ENCODE results near the gene APOO. TPM values are rescaled to one million over a fixed set of nuclear protein-coding genes. Genes with fewer than 3 reads are reported as not detected.

The APOO gene
- total RNA-seq, 1 experiment from 2014 or later, result 34.5 TPM

- peak; percentile 37; the same call in 1 of the 2 replicates for ATAC-seq
Measured at GRCh38 chrX:23900220-23900797, 7.4 kb downstream of the APOO start.

GRCh38 chrX:23898412-23898959, 9.3 kb downstream of the APOO start:
- intact Hi-C loops (cut with micrococcal nuclease), result no loop called here
- Histone ChIP-seq H3K4me3 (replicated peaks in 1 of 2; ENCODE audit: low read depth in 1 of 2, low read length in 2 of 2) (no peak overlapping the region), H3K9me2 (ENCODE audit: insufficient read depth) (no peaks in the 10 kb centered on the region), H3K9me3 (ENCODE audit: control insufficient read depth in 1 of 2, insufficient read depth in 1 of 2, low read depth in 1 of 2, low read length in 2 of 2) (no peaks in the 10 kb centered on the region), H3K79me2 (ENCODE audit: insufficient read depth, low read length) (peaks cover 7% of the 10 kb centered on the region; the same call in 1 of the 2 replicates), H3K4me1 (ENCODE audit: control insufficient read depth in 1 of 2, insufficient read depth in 2 of 2, low read length in 2 of 2) (peaks cover 55 to 56% of the 10 kb centered on the region in 2 experiments), H3K36me3 (ENCODE audit: control insufficient read depth in 1 of 2, insufficient read depth in 2 of 2, low read length in 2 of 2) (no peaks in the 10 kb centered on the region), H4K20me1 (ENCODE audit: insufficient read depth) (no peaks in the 10 kb centered on the region), H2AFZ (ENCODE audit: low read depth, low read length, poor library complexity, severe bottlenecking) (no peak overlapping the region), H3K9ac (ENCODE audit: low read length) (0 out of 2 replicates have a peak overlapping the region, but pooled peaks have one; percentile 0), H3K4me2 (ENCODE audit: low read length) (peak overlapping the region; percentile 62; the same call in 1 of the 2 replicates), H3K27ac (ENCODE audit: low read depth, low read length) (peak overlapping the region; percentile 32; the same call in 1 of the 2 replicates), H3K27me3 (ENCODE audit: insufficient read depth, low read length) (no peaks in the 10 kb centered on the region)
- DNase-seq (ENCODE audit: low read depth, low spot score) (no peak), ATAC-seq (no peak)
- ChIA-PET RAD21 (ENCODE audit: low non-redundant PET in 1 of 2, low total read pairs in 2 of 2, uncharacterized antibody in 2 of 2, unreplicated experiment in 2 of 2) (no interaction called here), CTCF (interaction anchor here (0.8 kb wide), 1 partner anchor 204 kb away, joined by 3 read pairs; no protein-coding TSS in a partner anchor), POLR2A (interaction anchor here (1.0 kb wide), 1 partner anchor 115 kb away, joined by 5 read pairs; the partner anchor contains the start of gene SAT1)
- no TSS peak for BruUV-seq (replicated peaks)
- no peak for TF ChIP-seq EZH2phosphoT487 (IDR thresholded peaks at IDR 0.05; ENCODE audit: borderline replicate concordance)
- TF ChIP-seq CTCF (IDR thresholded peaks at IDR 0.05 in 2 of 3, conservative IDR thresholded peaks at IDR 0.05 in 1 of 3; ENCODE audit: borderline replicate concordance in 1 of 3, insufficient read depth in 1 of 3, low read depth in 2 of 3, low read length in 2 of 3), result no peak
- no peak for TF ChIP-seq EGR1 (IDR thresholded peaks at IDR 0.05; ENCODE audit: low read depth)
- TF ChIP-seq CEBPB (IDR thresholded peaks at IDR 0.05; ENCODE audit: low read depth), result no peak
- TF ChIP-seq ELF1 (IDR thresholded peaks at IDR 0.05; ENCODE audit: borderline replicate concordance, low read depth), result no peak
- no peak for TF ChIP-seq ZFX (IDR thresholded peaks at IDR 0.05)
- TF ChIP-seq ATF3 (IDR thresholded peaks at IDR 0.05), result no peak
- no peak for TF ChIP-seq SIN3A (IDR thresholded peaks at IDR 0.05; ENCODE audit: low read depth)
- no peak for TF ChIP-seq SRF (IDR thresholded peaks at IDR 0.05; ENCODE audit: low read depth)
- no peak for TF ChIP-seq ZNF274 (IDR thresholded peaks at IDR 0.05; ENCODE audit: low read depth, low read length)
- TF ChIP-seq TCF7L2 (IDR thresholded peaks at IDR 0.05; ENCODE audit: borderline replicate concordance, extremely low read depth, insufficient read depth, insufficient read length), result no peak
- no peak for TF ChIP-seq JUND (IDR thresholded peaks at IDR 0.05)
- TF ChIP-seq EZH2 (IDR thresholded peaks at IDR 0.05), result no peak
- TF ChIP-seq YY1 (IDR thresholded peaks at IDR 0.05; ENCODE audit: extremely low read depth, insufficient replicate concordance, low read depth, low read length), result no peak
- TF ChIP-seq SP1 (IDR thresholded peaks at IDR 0.05; ENCODE audit: low read depth), result no peak

More at GRCh38 chrX:23900220-23900797, 7.4 kb downstream of the APOO start:
- H3K27me3 ChIP-seq (ENCODE audit: insufficient read depth, low read length), result no peaks in the 10 kb centered on the region
- H3K9me3 ChIP-seq (ENCODE audit: control insufficient read depth in 1 of 2, insufficient read depth in 1 of 2, low read depth in 1 of 2, low read length in 2 of 2), result no peaks in the 10 kb centered on the region
- H3K4me1 ChIP-seq (ENCODE audit: control insufficient read depth in 1 of 2, insufficient read depth in 2 of 2, low read length in 2 of 2), result peaks cover 51 to 56% of the 10 kb centered on the region in 2 experiments
- ChIA-PET POLR2A (interaction anchor here (1.0 to 3.0 kb wide), 5 partner anchors 10 to 157 kb away, joined by 3 to 75 read pairs (median 6); partner anchors contain the start of genes ACOT9 and SAT1), CTCF (interaction anchor here (1.0 to 3.9 kb wide), 5 partner anchors 11 to 208 kb away, joined by 5 to 36 read pairs (median 21); partner anchors contain the start of gene SAT1), RAD21 (ENCODE audit: low non-redundant PET in 1 of 2, low total read pairs in 2 of 2, uncharacterized antibody in 2 of 2, unreplicated experiment in 2 of 2) (interaction anchor here (0.6 to 1.6 kb wide), 6 partner anchors 11 to 154 kb away, joined by 3 to 6 read pairs (median 4); no protein-coding TSS in a partner anchor)
- H3K79me2 ChIP-seq (ENCODE audit: insufficient read depth, low read length), result peaks cover 7% of the 10 kb centered on the region; the same call in 1 of the 2 replicates
- H3K4me3 ChIP-seq (replicated peaks in 1 of 2; ENCODE audit: low read depth in 1 of 2, low read length in 2 of 2), result peak overlapping the region in 1 of 2 experiments; percentile 16; a peak in 1 of 4 replicates
- peak overlapping the region; percentile 62 for H3K4me2 ChIP-seq (ENCODE audit: low read length)
- intact Hi-C loops (cut with micrococcal nuclease), result loop anchor here (2.0 kb wide), 1 partner anchor 158 kb away; the partner anchor contains the start of gene ACOT9
- no peaks in the 10 kb centered on the region for H3K9me2 ChIP-seq (ENCODE audit: insufficient read depth)
- DNase-seq (ENCODE audit: low read depth, low spot score), result no peak
- H3K36me3 ChIP-seq (ENCODE audit: control insufficient read depth in 1 of 2, insufficient read depth in 2 of 2, low read length in 2 of 2), result no peaks in the 10 kb centered on the region
- no peak for TF ChIP-seq POLR2A (IDR thresholded peaks at IDR 0.05; ENCODE audit: borderline replicate concordance, extremely low read depth, insufficient read depth, insufficient read length)
- no peak for TF ChIP-seq MAX (IDR thresholded peaks at IDR 0.05)
- no peak for TF ChIP-seq ZFX (IDR thresholded peaks at IDR 0.05)
- TF ChIP-seq TCF7L2 (IDR thresholded peaks at IDR 0.05; ENCODE audit: borderline replicate concordance, extremely low read depth, insufficient read depth, insufficient read length), result peak; percentile 36
- BruUV-seq (replicated peaks), result no TSS peak
- H4K20me1 ChIP-seq (ENCODE audit: insufficient read depth), result no peaks in the 10 kb centered on the region
- H3K9ac ChIP-seq (ENCODE audit: low read length), result peak overlapping the region; percentile 37
- no peak overlapping the region for H2AFZ ChIP-seq (ENCODE audit: low read depth, low read length, poor library complexity, severe bottlenecking)
- peak overlapping the region; percentile 81 for H3K27ac ChIP-seq (ENCODE audit: low read depth, low read length)

Measured in HCT116 (cell line).